A673 (cell line): ENCODE data around the gene ABLIM3. TPM values are rescaled to one million over a fixed set of nuclear protein-coding genes. Genes with fewer than 3 reads are reported as not detected.

Experiments used
- BruUV-seq: library from RNA; stranded (reverse); fragments of 400-500 nt; replicated peaks from 2 replicates; lab custom pipeline; 2021; lab: Mats Ljungman, UMichigan
- CTCF ChIA-PET: fragments of 300-600 bp; sonication (Branson Sonifier 250); formaldehyde crosslinking; loops from one replicate; lab custom pipeline; 2022; ENCODE audit warnings: antibody characterized with exemption; lab: Charles Lee
- POLR2A ChIA-PET: fragments of 300-600 bp; sonication (Branson Sonifier 250); formaldehyde crosslinking; loops from one replicate; lab custom pipeline; 2022; ENCODE audit warnings: antibody characterized with exemption; ENCODE audit not compliant: low non-redundant PET; lab: Charles Lee
- DNase-seq: peaks from one replicate; pipeline ENCODE4 v3.0.0-alpha.2; 2015; ENCODE audit warnings: low spot score
- H3K27ac ChIP-seq: fragments of 200-600 bp; sonication (generic); 2 replicates; pipeline ENCODE4 v1.5.1; 2016; ENCODE audit warnings: mixed run types, low read depth, mild to moderate bottlenecking, mixed read lengths, antibody characterized with exemption, low read length; ENCODE audit not compliant: poor library complexity, severe bottlenecking
- H3K27me3 ChIP-seq: fragments of 200-600 bp; sonication (generic); replicated peaks from 2 replicates; pipeline ENCODE4 v1.6.1; 2017; ENCODE audit warnings: mixed run types, low read depth, mild to moderate bottlenecking, mixed read lengths, antibody characterized with exemption, low read length; ENCODE audit not compliant: insufficient read depth, poor library complexity
- H3K36me3 ChIP-seq: fragments of 200-600 bp; sonication (generic); 2 replicates; pipeline ENCODE4 v1.6.1; 2016; ENCODE audit warnings: mixed run types, mild to moderate bottlenecking, mixed read lengths, antibody characterized with exemption, low read length; ENCODE audit not compliant: insufficient read depth, poor library complexity, severe bottlenecking
- H3K4me1 ChIP-seq: fragments of 200-600 bp; sonication (generic); 2 replicates; pipeline ENCODE4 v1.6.1; 2017; ENCODE audit warnings: mixed run types, mild to moderate bottlenecking, mixed read lengths, antibody characterized with exemption, low read length; ENCODE audit not compliant: insufficient read depth, poor library complexity, severe bottlenecking
- H3K4me3 ChIP-seq: fragments of 200-600 bp; sonication (generic); 2 replicates; pipeline ENCODE4 v1.5.1; 2016; ENCODE audit warnings: low read depth, mixed run types, mild to moderate bottlenecking, mixed read lengths, low read length; ENCODE audit not compliant: poor library complexity, severe bottlenecking
- H3K9me3 ChIP-seq: fragments of 200-600 bp; sonication (generic); 2 replicates; pipeline ENCODE4 v1.6.1; 2016; ENCODE audit warnings: mixed run types, low read depth, mild to moderate bottlenecking, mixed read lengths, antibody characterized with exemption, low read length; ENCODE audit not compliant: poor library complexity, severe bottlenecking
- EZH2 ChIP-seq: fragments of 200-600 bp; sonication (generic); IDR thresholded peaks from 2 replicates; pipeline ENCODE4 v1.6.1; 2017; ENCODE audit warnings: borderline replicate concordance, low read depth, mild to moderate bottlenecking, mixed read lengths, antibody characterized with exemption, low read length; ENCODE audit not compliant: poor library complexity, severe bottlenecking
- intact Hi-C: fragments of 100-400 bp; cut with micrococcal nuclease; formaldehyde crosslinking; loops from one replicate; pipeline ENCODE4 v1.10.0; 2022; ENCODE audit not compliant: unreplicated experiment
- total RNA-seq: library from RNA; stranded (reverse); gene quantifications from 2 replicates; pipeline ENCODE4 v1.2.3, GENCODE V29; 2021
- TF ChIP-seq, protein P1 (sequence below): fragments of 300-800, 200-600 bp; sonication (generic); conservative IDR thresholded peaks from 2 replicates; pipeline ENCODE4 v1.5.1; 2017; ENCODE audit warnings: low read depth, mild to moderate bottlenecking, antibody characterized with exemption, low read length, moderate library complexity, mixed read lengths

ABLIM3 gene
- total RNA-seq, 1 experiment from 2014 or later, result not detected

DNA sequence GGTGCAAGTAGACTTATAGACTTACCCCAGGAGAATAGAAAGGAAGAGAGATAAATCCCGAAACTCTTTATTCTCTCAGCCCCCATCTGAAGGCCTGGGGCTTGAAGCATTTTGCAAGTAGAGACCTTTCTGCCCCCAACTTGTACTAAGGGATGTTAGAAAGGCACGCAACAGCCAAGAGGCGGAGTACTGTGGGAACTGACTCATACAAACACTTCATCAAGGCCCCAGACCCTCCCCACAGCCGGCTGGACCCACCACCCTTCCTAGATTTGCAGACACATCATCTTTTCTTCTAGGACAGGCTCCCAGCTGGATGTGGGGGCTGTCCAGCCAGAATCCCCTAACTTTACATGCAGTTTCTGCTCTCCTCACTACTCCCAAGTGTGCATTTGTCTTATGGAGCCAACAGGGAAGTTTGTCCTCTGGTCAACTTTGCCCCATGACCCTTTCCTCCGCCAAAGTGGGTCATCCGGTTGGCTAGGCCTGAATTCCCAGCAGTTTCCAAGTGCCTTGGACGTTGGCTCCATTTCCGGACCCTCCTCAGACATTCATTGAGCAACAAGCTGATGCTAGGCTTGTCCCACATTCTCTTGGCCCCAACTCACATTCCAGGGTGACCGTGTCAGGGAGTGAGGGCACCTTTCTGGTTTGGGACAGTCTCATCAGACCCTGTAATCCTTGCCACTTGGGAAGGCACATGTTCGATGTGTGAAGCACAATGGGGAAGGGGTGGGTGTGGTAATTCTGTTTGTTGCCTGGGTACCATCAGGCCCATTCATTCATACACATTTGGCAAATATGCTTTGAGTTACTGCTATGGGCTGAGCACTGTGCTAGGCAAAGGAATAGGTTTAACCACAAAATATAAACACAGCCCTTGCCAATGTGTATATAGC is 64.6 kb downstream of the ABLIM3 start:
- Histone ChIP-seq H3K9me3 (no peaks in the 10 kb centered on the region), H3K4me3 (no peak overlapping the region), H3K27me3 (peaks cover 11% of the 10 kb centered on the region), H3K36me3 (no peaks in the 10 kb centered on the region), H3K4me1 (no peaks in the 10 kb centered on the region), H3K27ac (no peak overlapping the region)
- POLR2A ChIA-PET, result no interaction called here
- no peak for DNase-seq
- intact Hi-C loops, result no loop called here
- no TSS peak for BruUV-seq
- CTCF ChIA-PET, result no interaction called here
- TF ChIP-seq, protein P1, sequence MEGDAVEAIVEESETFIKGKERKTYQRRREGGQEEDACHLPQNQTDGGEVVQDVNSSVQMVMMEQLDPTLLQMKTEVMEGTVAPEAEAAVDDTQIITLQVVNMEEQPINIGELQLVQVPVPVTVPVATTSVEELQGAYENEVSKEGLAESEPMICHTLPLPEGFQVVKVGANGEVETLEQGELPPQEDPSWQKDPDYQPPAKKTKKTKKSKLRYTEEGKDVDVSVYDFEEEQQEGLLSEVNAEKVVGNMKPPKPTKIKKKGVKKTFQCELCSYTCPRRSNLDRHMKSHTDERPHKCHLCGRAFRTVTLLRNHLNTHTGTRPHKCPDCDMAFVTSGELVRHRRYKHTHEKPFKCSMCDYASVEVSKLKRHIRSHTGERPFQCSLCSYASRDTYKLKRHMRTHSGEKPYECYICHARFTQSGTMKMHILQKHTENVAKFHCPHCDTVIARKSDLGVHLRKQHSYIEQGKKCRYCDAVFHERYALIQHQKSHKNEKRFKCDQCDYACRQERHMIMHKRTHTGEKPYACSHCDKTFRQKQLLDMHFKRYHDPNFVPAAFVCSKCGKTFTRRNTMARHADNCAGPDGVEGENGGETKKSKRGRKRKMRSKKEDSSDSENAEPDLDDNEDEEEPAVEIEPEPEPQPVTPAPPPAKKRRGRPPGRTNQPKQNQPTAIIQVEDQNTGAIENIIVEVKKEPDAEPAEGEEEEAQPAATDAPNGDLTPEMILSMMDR, result no peak
- no peak for TF ChIP-seq EZH2

DNA sequence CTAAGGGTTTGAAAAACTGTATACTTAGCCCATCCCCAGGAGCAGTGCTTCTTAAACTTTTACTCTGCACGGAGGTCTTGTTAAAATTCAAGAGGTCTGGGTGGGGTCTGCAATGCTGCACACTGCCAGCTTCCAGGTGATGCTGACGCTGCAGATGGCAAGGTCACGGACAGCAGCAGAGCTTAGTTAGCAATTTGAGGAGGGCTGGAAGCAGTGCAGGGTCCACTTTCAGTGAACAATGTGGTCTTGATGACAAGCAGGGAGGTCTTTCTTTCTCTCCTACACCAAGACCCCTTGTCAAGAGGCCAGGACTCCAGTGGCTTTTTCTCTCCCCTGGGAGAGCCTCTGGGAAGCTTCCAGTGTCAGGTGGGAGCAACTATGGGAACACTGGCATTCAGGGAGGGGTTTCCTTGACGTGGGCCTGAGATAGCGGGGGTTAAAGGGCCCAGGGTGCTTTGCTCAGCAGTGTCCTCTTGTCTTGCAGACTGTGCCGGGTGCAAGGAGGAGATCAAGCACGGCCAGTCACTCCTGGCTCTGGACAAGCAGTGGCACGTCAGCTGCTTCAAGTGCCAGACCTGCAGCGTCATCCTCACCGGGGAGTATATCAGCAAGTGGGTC is 65.3 kb downstream of the ABLIM3 start:
- H3K27me3 ChIP-seq, result peaks cover 11% of the 10 kb centered on the region
- no peak for TF ChIP-seq EZH2
- TF ChIP-seq, protein P1, result no peak
- H3K9me3 ChIP-seq, result no peaks in the 10 kb centered on the region
- DNase-seq, result no peak
- no peak overlapping the region for H3K27ac ChIP-seq
- ChIA-PET CTCF (no interaction called here), POLR2A (no interaction called here)
- BruUV-seq, result no TSS peak
- H3K4me1 ChIP-seq, result no peaks in the 10 kb centered on the region
- no peak overlapping the region for H3K4me3 ChIP-seq
- H3K36me3 ChIP-seq, result no peaks in the 10 kb centered on the region
- intact Hi-C loops, result no loop called here

DNA sequence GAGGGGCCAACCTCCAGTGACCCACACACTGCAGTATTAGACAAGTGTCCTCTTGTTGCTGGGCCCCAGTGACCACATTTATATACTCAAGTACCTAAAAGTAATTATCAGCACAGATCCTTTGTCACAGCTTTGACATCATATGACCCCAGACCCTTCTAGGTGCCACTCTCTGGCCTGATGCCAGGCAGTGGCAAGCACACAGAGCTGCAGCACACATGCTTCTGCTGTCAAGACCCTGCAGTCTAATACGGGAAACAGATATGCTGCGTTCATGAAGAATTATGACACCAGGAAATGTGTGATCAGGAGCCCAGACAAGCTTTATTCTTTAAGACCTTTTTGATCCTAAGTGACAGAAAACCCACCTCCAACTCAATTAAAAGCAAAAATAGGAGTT is 66.5 kb downstream of the ABLIM3 start:
- Histone ChIP-seq H3K9me3 (no peaks in the 10 kb centered on the region), H3K4me3 (no peak overlapping the region), H3K36me3 (no peaks in the 10 kb centered on the region), H3K27me3 (peaks cover 11% of the 10 kb centered on the region), H3K27ac (no peak overlapping the region), H3K4me1 (no peaks in the 10 kb centered on the region)
- CTCF ChIA-PET, result no interaction called here
- no peak for DNase-seq
- POLR2A ChIA-PET, result no interaction called here
- TF ChIP-seq, protein P1, result no peak
- TF ChIP-seq EZH2, result no peak
- no TSS peak for BruUV-seq
- intact Hi-C loops, result no loop called here
